ENCODE measurements around the gene SMOC1.
A peak's percentile ranks its signal among the peaks of the same experiment; 100 is the strongest.

SMOC1 gene

GRCh38 chr14:70011708-70012107, 132.5 kb downstream of the SMOC1 start:
- no peak for DNase-seq

- DNase-seq: peak in 6 of 14 donors; percentile 3 to 27 (median 8)
Observed at GRCh38 chr14:70013271-70013873, 134.2 kb downstream of the SMOC1 start.

GRCh38 chr14:70014406-70015095, 135.3 kb downstream of the SMOC1 start:
- DNase-seq: no peak

GRCh38 chr14:70018230-70018629, 139.0 kb downstream of the SMOC1 start:
- DNase-seq: no peak

- DNase-seq: peak in 9 of 14 donors; percentile 7 to 65 (median 31)
Observed at GRCh38 chr14:70018713-70019211, 139.5 kb downstream of the SMOC1 start.

- DNase-seq: no peak
Observed at GRCh38 chr14:70019695-70020094, 140.5 kb downstream of the SMOC1 start.

- DNase-seq: peak in 6 of 14 donors; percentile 2 to 76 (median 18)
Observed at GRCh38 chr14:70020352-70021170, 141.3 kb downstream of the SMOC1 start.

GRCh38 chr14:70021548-70022220, 142.5 kb downstream of the SMOC1 start:
- no peak for DNase-seq

GRCh38 chr14:70022771-70023445, 143.7 kb downstream of the SMOC1 start:
- DNase-seq: no peak

- no peak for DNase-seq
Observed at GRCh38 chr14:70023871-70024270, 144.7 kb downstream of the SMOC1 start.

GRCh38 chr14:70027785-70028428, 148.7 kb downstream of the SMOC1 start:
- DNase-seq: peak in 13 of 14 donors; percentile 4 to 83 (median 58)

GRCh38 chr14:70029296-70030132, 150.3 kb downstream of the SMOC1 start:
- DNase-seq: no peak

GRCh38 chr14:70032016-70032415, 152.8 kb downstream of the SMOC1 start:
- no peak for DNase-seq

GRCh38 chr14:70032447-70032846, 153.2 kb downstream of the SMOC1 start:
- DNase-seq: no peak

GRCh38 chr14:70033116-70033515, 153.9 kb downstream of the SMOC1 start:
- DNase-seq: no peak

GRCh38 chr14:70033561-70033960, 154.3 kb downstream of the SMOC1 start:
- DNase-seq: no peak

- no peak for DNase-seq
Observed at GRCh38 chr14:70034257-70034656, 155.0 kb downstream of the SMOC1 start.

GRCh38 chr14:70036665-70037064, 157.4 kb downstream of the SMOC1 start:
- DNase-seq: no peak

- no peak for DNase-seq
Observed at GRCh38 chr14:70043001-70043400, 163.8 kb downstream of the SMOC1 start.

- DNase-seq: no peak
Observed at GRCh38 chr14:70045310-70045709, 166.1 kb downstream of the SMOC1 start.
